ENCODE results near the gene CCDC3. TPM values are rescaled to one million over a fixed set of nuclear protein-coding genes. Genes with fewer than 3 reads are reported as not detected.
"Not testable (repeated sequence)": the region's sequence is repeated elsewhere in the genome, so short reads cannot be mapped to it uniquely, and the experiment has no call there.

Gene CCDC3
- total RNA-seq, 2 donors from 2014 or later, result 8.7 to 25.5 TPM

DNA sequence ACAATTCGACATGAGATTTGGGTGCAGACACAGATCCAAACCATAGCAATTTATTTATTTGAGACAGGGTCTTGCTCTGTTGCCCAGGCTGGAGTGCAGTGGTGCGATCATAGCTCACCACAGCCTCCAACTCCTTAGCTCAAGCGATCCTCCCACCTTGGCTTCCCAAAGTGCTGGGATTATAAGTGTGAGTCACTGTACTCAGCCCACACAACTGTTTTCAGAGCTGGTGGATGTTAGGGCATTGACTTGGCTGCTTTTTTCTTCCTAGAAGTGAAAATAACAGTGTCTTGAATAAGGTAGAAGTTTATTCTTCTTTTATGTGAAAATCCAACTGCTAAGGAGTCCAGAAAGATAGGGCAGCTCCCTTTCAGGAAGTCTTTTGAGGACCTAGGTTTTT, 132.1 kb downstream of the CCDC3 start:
- DNase-seq, result no peak
- intact Hi-C loops (cut with DNase I), result no loop called here
- ATAC-seq, result peak in 1 of 2 donors; percentile 50

DNA sequence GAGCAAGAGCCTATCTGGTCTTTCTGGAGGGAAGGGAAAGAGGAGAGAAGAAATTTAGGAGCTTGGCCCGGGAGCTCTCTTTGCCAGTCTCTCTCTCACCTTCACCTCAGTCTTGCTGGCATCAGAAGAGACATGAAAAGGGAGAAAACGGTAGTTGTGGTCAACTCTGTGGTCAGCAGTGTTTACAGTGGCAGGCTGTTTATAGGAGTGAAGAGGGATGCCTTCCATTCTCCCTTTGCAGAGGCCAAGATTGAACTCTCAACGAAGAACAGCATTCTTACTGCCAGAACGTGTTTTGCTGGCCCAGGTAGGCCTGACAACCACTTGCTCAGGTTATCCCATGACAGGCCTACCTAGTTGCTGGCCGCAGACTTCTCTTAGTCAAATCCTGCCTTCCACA, 133.3 kb downstream of the CCDC3 start:
- ATAC-seq (no peak), DNase-seq (no peak)
- intact Hi-C loops (cut with DNase I), result no loop called here

DNA sequence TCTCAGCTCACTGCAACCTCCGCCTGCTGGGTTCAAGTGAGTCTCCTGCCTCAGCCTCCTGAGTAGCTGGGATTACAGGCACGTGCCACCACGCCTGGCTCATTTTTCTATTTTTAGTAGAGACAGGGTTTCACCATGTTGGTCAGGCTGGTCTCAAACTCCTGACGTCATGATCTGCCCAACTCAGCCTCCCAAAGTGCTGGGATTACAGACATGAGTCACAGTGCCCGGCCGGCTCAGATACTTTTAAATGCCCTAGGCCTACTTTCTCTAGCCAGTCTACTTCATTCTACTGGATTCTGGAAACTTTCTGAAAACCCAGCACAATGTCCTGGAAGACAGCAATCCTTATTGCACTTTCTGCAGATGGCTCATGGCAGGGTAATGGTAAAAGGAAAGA, 136.0 kb downstream of the CCDC3 start:
- intact Hi-C loops (cut with DNase I); ATAC-seq; DNase-seq: not testable (repeated sequence)

DNA sequence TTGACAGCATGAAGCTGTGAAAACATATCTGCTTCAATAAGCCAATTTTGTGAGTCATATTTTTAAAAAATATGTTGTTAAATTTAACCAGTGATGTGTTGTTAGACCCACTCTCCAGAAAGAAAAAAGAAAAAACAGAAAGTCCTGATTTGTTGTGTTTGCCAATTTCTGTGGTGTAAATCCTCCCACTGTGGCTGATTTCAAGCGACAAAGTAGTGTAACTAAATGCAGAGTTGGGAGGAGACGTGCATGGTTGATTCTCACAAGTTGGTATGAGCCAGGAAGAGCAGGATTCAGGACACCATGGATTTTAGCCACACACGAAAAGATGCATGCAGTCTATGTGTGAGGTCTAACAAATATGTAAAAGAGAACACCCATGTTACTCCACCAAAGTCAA, 139.1 kb downstream of the CCDC3 start:
- intact Hi-C loops (cut with DNase I), result no loop called here
- ATAC-seq (no peak), DNase-seq (no peak)

DNA sequence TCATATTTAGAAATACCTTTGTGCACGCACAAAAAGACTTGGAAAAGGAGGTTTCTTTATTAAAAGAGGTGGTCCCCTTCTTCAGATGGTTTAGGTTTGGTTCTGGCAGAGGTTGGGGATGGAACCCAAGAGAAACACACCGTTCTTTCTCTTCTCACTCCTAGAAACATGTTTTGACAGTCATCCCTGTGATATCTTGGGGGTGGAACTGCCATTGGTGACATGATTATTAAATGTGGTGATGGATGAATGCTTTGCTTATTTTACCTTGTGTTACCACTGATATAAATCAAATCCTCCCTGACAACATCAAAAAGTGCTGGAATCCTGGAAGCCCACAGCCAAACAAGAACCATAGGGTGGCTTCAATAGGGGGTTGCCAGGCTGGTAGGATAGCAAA, 146.5 kb downstream of the CCDC3 start:
- no peak for DNase-seq
- no peak for ATAC-seq
- intact Hi-C loops (cut with DNase I), result no loop called here

DNA sequence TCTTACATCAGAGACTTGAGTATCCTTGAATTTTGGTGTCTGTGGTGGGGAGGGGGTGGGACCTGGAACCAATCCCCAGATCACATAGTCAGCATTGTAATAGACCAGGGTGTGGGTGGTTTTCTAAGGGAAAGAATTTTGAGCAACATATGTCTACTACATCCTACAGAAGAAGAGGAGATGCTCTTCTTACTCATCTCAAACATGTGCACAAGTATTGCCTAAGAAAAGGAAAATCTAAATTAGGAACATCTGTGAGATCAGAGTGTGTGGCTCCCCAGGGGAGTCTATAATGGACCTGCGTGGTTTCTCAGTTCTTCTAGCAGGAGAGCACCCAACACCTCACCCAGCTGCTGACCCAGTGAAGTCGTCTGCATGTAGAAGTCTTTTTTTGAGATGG, 148.8 kb downstream of the CCDC3 start:
- intact Hi-C loops (cut with DNase I), result no loop called here
- no peak for ATAC-seq
- no peak for DNase-seq

DNA sequence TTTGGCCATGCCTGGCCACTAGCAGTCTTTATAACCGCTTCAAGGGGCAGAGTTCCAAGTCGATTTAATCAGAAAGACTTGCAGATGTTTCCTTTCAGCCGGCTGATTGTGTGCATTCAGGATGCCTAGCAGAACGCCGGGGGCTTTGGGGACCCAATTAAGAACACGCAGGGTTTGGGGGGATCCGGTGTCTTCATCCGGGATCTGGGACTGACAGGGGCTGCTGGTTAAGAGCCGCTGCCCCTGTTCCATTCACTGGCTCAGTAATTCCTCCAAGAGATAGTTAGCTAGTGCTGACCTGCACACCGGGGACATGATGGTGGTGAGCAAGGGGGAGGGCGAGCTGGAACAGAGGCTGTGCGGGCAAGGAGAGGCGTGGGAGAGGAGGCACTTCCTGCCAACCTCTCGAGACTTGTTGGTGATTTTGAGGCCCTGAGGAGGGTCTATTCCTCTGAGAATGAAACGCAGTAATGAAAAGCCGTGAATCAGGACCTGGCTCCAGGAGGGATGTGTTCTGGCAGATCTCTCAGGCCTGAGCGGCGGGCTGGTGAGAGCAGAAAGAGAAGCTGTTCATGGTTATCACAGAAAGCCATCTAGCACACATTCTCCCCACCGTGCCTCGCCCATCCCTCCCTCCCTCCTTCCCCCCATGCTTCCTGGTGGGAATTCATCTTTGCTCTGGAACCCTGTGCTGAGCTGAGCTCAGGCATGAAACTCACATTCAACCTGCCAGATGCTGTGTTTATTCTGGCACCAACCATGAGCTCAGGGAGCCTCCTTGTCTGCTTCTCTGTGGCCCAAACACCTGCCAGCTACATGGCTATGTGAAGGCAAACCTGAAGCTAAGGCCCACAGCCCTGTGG, 152.0 kb downstream of the CCDC3 start:
- intact Hi-C loops (cut with DNase I), result no loop called here
- peak; percentile 17 to 45 for ATAC-seq
- DNase-seq, result no peak

DNA sequence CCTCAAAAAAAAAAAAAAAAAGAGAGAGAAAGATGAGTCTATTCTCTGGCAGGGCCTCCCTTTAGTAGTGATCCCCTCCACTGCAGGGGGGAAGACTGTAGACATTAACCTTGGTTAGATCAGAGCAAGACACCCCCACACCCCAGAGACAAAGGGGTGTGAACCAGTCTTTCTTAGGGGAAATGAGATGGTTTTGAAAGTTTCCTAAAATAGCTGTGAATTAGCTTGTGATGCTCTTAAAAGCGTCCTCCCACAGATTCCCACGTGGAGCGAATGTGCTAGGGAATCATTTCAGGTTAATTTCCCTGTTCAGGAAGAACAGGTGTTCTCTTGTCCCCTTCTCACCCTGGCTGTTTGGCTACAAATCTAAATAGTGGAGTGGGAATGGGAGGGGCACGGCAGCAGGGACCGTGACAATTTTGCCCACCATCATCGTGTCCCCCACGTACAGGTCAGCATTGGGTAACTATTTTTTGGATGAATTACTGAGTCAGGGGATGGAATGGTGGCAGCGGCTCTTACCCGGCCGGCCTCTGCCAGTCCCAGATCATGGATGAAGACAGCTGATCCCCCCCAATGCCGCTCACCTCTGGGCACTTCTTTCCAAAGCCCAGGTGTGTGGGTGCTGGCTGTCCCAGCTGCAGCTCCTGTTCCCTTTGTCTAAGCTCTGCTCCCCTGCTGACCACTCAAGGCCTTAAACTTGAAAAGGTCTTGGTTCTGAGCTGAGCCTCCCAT, 152.9 kb downstream of the CCDC3 start:
- no peak for DNase-seq

DNA sequence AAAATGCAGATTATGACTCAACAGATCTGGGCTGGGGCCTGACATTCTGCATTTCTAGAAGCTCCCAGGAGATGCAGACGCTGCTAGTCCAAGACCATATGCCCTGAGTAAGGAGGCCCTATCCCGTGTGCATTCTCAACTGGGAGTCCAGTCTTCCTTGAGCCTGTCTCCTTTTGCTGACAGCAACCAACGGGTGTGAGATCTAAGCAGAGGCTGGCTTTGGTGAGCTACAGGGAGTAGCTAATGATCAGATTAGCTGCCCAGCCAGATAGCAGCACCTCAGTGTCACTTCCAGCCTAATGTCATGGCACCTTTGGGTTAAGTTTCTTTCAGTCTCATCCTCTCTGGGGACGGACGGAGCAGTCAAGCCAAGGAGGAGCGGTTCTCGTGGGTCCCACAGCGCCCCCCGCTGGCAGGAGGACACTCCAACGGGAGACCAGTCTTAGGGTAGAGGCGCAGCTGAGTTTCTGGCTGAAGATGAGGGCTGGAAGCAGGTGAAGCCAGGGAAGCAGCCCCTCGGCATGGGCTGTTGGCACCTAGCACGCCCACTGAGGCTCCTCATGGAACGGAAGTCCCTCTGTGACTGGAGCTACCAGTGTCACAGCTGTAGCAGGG, 154.0 kb downstream of the CCDC3 start:
- ATAC-seq, result no peak
- DNase-seq, result no peak
- intact Hi-C loops (cut with DNase I), result no loop called here

More for the DNA sequence above, 152.9 kb downstream of the CCDC3 start:
- intact Hi-C loops (cut with DNase I), result no loop called here
- ATAC-seq, result no peak

DNA sequence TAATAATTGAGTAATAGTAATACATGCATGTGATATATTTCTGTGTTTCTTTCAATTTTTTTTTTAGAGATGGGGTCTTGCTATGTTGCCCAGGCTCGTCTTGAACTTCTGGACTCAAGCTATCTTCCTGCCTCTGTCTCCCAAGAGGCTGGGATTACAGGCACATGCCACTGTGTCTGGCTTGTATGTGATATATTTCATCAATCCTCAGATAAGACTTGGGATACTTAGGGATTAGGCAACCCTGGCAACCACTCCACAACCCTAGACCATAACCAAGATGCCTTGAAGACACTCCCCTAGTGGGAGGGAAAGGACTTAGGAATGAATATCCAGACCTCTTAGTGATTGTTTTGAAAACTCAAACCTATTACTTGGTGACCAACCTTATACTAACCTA, 154.8 kb downstream of the CCDC3 start:
- ATAC-seq, result peak; percentile 31 to 67
- intact Hi-C loops (cut with DNase I), result no loop called here
- no peak for DNase-seq

Other genes with a start within 250 kb of the CCDC3 start
- 100 to 1,000 TPM in 1 of 2 donors, 10 to 100 TPM in 1; 95.1 to 123 TPM for gene OPTN, start 98.5 kb upstream of the CCDC3 start, total RNA-seq
- 1 to 10 TPM; 1.3 TPM for gene MCM10, start 159.8 kb upstream of the CCDC3 start, total RNA-seq
- not detected for gene UCMA, start 232.7 kb upstream of the CCDC3 start, total RNA-seq

All from left cardiac atrium (tissue), 4 donors.